ENCODE results near the gene TRIM65. TPM values are rescaled to one million over a fixed set of nuclear protein-coding genes. Genes with fewer than 3 reads are reported as not detected.

Gene TRIM65
- total and polyA plus RNA-seq, 2 of the 13 experiments (the other 11 are each of a cell fraction or from before 2014, with no cell fraction given), result 10.3 to 22.4 TPM

DNA sequence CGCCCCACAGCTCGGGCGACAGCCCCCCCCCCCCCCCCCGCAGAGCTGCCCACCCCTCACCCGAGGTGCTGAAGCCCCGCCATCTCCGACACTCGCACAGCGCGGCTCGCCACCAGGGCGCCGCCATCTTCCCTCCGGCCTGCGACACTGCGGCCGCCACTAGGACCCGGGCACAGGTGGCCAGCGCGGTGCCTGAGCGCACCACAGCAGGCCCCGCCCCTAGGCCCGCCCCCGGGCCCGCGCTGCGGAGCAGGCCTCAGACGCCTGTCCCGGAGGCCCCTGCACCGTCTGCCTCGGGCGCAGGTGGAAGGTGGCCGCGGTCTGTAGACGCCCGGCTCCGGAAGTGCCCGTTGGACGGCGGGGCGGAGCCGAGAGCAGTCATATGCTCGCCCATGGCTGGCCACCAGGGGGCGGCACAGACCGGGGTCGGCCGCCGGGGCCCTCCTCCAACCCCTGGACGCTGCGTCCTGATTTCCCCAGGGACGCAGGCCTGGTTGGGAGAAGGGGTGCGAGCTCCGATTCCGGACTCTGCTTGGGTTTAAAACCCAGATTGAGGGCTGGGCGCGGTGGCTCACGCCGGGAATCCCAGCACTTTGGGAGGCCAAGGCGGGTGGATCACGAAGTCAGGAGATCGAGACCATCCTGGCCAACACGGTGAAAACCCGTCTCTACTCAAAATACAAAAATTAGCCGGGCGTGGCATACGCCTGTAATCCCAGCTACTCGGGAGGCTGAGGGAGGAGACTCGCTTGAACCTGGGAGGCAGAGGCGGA lies 8.2 kb upstream of the TRIM65 start, which contains the start of gene MRPL38 (continued):
- TF ChIP-seq KDM5B (CRISPR knock-in tag; IDR thresholded peaks at IDR 0.05; ENCODE audit: borderline replicate concordance) (peak; percentile 96), TBX3 (IDR thresholded peaks at IDR 0.05; ENCODE audit: borderline replicate concordance) (no peak; the same call in 1 of the 2 replicates), RFX3 (CRISPR knock-in tag; IDR thresholded peaks at IDR 0.05) (no peak), THYN1 (CRISPR knock-in tag; IDR thresholded peaks at IDR 0.05; ENCODE audit: borderline replicate concordance, low read depth) (no peak), MIER3 (CRISPR knock-in tag; IDR thresholded peaks at IDR 0.05; ENCODE audit: borderline replicate concordance) (peak; percentile 97), MLLT10 (CRISPR knock-in tag; IDR thresholded peaks at IDR 0.05) (no peak), ZBTB7A (CRISPR knock-in tag; IDR thresholded peaks at IDR 0.05) (no peak), ARID2 (CRISPR knock-in tag; IDR thresholded peaks at IDR 0.05; ENCODE audit: borderline replicate concordance) (peak; percentile 94), ZBTB10 (CRISPR knock-in tag; IDR thresholded peaks at IDR 0.05; ENCODE audit: borderline replicate concordance) (peak; percentile 66; the same call in 1 of the 2 replicates), NFKB2 (CRISPR knock-in tag; IDR thresholded peaks at IDR 0.05; ENCODE audit: borderline replicate concordance) (peak; percentile 95), PATZ1 (CRISPR knock-in tag; IDR thresholded peaks at IDR 0.05) (peak; percentile 83), KDM5A (IDR thresholded peaks at IDR 0.05; ENCODE audit: borderline replicate concordance, low read length) (peak; percentile 28; the same call in 1 of the 2 replicates), NCOR1 (IDR thresholded peaks at IDR 0.05; ENCODE audit: borderline replicate concordance, low read length) (no peak; the same call in 1 of the 2 replicates), ZNF773 (CRISPR knock-in tag; IDR thresholded peaks at IDR 0.05; ENCODE audit: borderline replicate concordance) (0 out of 2 replicates have a peak, but pooled peaks have one; percentile 20), SP4 (CRISPR knock-in tag; IDR thresholded peaks at IDR 0.05) (peak; percentile 97), MAFK (conservative IDR thresholded peaks at IDR 0.05 in 1 of 2, IDR thresholded peaks at IDR 0.05 in 1 of 2; ENCODE audit: low read length in 2 of 2) (no peak), ZNF24 (IDR thresholded peaks at IDR 0.05) (0 out of 2 replicates have a peak, but pooled peaks have one; percentile 66)
- TF ChIP-seq, protein P1, sequence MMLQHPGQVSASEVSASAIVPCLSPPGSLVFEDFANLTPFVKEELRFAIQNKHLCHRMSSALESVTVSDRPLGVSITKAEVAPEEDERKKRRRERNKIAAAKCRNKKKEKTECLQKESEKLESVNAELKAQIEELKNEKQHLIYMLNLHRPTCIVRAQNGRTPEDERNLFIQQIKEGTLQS (CRISPR knock-in tag; IDR thresholded peaks at IDR 0.05), result peak; percentile 59; the same call in 1 of the 2 replicates
- TF ChIP-seq, protein P2, sequence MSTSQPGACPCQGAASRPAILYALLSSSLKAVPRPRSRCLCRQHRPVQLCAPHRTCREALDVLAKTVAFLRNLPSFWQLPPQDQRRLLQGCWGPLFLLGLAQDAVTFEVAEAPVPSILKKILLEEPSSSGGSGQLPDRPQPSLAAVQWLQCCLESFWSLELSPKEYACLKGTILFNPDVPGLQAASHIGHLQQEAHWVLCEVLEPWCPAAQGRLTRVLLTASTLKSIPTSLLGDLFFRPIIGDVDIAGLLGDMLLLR (CRISPR knock-in tag; IDR thresholded peaks at IDR 0.05), result peak; percentile 86
- TF ChIP-seq, protein P3, sequence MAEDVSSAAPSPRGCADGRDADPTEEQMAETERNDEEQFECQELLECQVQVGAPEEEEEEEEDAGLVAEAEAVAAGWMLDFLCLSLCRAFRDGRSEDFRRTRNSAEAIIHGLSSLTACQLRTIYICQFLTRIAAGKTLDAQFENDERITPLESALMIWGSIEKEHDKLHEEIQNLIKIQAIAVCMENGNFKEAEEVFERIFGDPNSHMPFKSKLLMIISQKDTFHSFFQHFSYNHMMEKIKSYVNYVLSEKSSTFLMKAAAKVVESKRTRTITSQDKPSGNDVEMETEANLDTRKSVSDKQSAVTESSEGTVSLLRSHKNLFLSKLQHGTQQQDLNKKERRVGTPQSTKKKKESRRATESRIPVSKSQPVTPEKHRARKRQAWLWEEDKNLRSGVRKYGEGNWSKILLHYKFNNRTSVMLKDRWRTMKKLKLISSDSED (CRISPR knock-in tag; IDR thresholded peaks at IDR 0.05), result no peak
- TF ChIP-seq, protein P4, sequence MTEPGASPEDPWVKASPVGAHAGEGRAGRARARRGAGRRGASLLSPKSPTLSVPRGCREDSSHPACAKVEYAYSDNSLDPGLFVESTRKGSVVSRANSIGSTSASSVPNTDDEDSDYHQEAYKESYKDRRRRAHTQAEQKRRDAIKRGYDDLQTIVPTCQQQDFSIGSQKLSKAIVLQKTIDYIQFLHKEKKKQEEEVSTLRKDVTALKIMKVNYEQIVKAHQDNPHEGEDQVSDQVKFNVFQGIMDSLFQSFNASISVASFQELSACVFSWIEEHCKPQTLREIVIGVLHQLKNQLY (CRISPR knock-in tag; IDR thresholded peaks at IDR 0.05), result peak; percentile 88

Data from HepG2 (cell line).